Inflammatory macrophage (primary cell): ENCODE results near the gene ETFB.

ENCODE experiments used
- DNase-seq, 2 donors: peaks; one replicate each; pipeline ENCODE4 v3.0.0-alpha.2; 2020 to 2022

Gene ETFB

DNA sequence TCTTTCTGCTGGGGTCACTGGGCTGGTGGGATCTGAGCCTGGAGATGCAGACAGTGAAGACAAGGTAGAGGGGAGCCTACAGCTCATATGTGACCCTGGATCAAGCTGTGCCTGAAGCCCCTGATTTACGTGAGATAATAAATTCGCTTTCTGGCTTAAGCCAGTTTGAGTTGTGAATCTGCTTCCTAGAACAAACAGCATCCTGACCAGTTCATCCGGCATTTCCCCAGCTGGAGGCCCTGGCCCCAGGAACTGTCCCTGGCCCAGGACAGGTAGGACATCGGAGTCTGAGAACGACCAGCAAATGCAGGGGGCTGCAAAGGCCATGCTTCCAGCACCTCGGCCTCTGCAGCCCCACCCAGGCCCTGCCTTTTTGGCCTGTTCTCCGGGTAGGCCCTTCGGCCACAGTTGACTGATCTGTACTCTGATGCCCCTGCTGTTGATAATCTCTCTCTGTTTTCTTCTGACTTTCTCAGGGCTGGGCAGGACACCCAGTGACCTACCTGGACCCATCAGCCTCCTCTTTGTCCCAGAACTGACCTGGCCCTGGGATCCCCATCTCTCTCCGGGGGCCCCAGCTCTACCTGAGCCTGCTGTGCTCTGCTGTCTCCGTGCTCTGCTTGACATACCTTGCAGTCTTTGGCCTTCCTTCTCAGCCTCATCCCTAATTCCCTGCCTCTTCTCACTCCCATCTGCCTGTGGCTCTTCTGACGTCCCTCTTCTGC lies 14.8 kb downstream of the ETFB start:
- DNase-seq: no peak

DNA sequence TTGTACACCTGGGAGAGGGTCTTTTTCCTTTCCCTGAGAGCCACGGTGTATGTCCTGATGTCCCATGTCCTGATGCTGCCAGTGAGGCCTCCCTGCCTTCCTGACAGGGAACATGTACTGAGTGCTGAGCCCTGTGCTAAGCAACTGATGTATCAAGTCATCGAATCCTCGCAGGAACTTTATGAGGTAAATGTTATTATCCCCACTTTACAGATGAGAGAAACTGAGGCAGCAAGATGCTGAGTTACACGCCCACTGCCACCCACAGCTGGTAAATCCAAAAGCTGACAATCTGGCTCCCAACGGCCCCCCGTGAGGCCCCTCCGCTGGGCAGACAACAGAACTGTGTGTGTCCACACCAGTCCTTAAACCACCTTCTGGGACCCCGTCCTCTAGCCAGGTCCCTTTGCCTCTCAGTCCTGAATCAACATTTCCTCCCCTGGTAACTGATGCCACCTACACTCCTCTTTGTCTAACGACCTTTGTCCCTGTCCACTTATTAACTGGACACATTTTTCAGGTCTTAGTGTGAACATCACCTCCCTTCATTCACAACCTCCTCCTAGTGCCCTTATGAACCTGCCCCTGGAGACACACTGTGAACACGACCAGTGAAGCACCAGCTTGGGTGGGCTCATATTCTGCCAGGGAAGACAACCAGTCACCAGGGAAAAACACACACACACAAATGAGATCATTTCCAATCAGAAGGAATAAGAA lies 18.8 kb downstream of the ETFB start:
- no peak for DNase-seq

DNA sequence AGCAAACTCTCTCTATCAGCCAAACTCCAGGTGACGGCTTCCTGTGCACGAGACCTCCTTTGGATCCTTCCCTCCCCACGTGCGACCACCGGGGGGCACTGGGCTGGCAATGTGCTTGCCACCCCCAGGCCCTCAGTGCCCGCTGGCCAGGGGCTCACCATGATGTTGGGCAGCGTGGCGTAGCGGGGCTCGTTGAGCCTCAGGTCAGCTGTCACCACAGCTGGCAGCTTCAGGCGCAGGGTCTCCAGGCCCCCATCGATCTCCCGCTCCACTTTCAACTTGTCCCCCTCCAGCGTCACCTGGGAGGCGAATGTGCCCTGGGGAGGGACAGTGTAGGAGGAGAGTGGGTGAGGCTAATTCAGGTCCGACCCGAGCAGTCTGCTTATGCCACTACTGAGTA lies 19.4 kb downstream of the ETFB start:
- DNase-seq: no peak

DNA sequence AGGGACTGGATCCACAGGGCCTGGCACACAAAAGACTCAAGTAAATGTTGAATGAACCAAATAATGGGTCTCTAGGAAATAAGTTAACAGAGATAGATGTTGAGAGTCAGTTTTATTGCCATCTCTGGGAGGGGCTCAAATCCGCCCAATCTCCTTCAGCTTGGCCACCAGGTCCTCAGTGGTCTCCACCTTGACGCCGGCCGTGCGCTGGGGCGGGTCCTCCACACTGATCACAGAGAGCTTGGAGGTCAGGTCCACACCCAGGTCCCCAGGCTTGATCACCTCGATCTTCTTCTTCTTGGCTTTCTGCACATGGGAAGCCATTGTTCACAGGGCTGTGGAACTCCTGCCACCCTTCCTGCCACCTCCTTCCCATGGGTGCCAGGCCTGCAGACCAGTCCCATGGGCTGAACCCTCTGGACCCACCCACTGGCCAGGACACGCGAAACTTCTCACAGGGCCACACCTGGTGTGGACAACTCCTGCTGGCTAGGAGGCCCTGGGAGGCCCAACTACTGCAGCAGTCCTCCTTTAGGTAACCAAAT lies 21.0 kb downstream of the ETFB start:
- no peak for DNase-seq

DNA sequence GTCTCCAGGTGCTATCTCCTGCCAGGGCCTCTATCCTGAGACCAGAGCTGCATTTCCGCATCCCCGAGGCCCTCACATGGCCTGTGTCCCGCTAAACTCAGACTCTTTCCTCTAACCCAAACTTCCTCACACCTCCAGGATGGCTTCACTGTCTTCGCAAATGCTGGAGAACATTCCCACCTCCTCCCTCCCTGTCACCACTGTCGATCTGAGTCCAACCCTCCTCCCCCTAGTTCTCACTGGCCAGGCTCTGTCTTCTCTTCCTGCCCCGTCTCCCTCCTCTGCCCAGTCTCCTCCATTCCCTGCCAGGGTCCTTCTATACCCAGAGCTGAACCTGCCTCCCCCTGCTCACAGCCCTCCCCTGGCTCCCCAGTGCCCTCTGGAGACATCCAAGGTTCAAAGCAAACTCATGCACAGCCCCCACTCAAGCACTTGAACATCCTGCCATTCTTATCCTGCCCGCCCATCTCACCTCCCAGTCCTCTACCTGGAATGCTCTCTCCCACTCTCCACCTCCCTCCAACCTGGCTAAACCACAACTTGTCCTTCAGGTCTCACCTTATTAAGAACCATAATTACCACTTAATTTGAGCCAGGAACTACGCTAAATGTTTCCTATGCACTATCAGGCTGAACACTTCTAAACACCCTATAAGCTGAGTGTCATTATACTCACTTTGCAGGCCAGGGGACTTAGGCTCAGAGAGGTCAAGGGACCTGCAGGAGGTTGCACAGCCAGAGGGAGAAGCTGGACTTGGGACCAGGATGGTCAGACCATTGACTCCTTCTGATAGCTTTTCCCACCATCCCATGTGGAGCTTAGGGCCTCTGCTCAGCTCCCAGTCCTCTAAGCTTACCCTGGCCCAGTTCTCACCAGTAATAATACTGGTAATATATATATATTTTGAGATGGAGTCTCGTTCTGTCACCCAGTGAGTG lies 23.3 kb downstream of the ETFB start:
- no peak for DNase-seq

DNA sequence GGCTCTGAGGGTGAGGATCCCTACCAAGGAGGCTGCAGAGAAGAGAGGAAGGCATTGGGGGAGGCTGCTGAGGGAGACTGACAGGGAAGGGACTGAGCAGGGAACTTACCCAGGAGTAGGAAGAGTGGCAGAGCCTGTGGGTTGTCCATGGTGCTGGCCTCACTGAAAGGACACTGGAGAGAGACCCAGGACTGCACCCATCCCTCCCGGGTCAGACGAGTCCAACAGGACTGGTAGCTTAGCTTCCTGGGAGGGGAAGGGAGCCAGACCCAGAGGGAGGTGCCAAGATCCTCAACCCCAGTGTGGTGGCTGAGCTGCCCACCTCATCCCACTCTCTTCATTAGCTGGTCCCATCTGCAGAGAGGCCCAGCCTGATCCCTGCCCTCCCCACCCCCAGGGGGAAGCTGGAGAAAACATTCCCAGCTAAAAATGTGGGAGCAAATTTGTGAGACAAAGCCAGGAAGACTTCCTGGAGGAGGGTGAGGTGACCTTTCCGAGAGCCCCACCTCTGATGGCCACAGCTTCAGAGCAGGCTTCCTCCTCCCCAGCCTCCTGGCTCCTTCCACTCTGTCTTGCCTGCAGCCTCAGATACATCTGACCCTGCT lies 24.1 kb downstream of the ETFB start, which contains the start of gene VSIG10L:
Gene VSIG10L, minus strand, starts transcription at position 164 of the 605 bp plus-strand sequence. Its CDS starts 15 bp downstream, at position 149.
- DNase-seq: no peak

DNA sequence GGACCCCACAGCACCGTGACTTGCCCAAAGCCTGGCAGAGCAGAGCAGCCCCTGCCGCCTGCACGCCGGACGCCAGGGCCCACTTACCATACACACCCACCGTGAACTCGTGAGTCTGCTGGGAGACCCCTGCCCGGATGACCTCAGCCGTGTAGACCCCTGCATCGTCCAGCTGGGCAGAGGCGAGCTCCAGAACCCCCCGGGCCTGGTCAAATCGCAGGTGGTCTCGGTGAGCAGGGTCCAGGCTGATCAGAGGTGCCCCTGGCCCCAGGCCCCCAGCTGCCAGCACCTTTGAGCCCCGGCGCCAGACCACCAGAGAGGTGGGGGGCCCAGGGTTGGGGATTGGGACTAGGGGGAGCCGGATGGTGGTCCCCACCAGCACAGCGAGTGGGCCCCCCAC lies 25.1 kb downstream of the ETFB start:
- no peak for DNase-seq

DNA sequence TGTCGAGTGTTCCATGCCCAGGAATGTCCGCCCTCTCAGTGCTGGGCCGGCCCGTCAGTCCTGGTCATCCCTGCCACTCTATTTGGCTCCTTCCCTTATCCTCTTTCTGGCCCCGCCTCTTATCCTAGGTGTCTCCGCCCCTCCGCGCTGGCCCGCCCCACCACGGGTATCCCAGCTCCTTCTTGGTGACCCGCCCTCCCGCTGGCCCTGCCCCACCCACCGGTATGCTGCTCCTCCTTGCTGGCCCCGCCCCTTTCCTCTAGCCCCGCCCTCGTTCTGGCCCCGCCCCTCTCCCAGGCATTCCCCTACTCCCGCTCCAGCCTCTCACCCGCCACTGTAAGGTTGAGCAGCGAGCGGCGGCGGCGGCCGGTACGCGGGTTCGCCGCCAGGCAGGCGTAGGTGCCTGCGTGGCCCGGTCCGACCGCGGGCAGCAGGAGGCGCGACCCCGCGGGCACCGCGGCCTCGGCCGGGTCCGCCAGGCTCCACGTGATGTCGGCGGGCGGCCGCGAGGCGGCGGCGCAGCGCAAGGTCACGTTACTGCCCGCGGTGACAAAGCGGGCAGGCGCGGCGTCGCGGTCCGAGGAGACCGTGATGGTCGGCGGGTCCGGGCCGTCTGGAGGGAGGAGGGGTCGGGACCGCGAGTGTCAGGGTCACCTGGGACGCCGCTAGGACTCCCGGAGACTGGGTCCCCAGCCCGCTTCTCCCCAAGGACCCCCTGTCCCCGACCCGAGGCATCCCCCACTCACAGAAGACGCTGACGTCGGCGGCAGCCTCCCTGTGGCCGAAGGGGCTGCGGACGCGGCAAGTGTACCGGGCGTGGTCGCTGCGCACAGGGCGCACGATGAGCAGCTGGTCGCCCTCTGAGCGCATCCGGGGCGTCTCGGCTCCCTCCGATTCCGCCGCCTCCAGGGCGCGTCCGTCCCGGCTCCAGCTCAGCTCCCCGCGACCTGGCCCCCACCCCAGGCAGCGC lies 26.2 kb downstream of the ETFB start:
- DNase-seq: peak; percentile 98

DNA sequence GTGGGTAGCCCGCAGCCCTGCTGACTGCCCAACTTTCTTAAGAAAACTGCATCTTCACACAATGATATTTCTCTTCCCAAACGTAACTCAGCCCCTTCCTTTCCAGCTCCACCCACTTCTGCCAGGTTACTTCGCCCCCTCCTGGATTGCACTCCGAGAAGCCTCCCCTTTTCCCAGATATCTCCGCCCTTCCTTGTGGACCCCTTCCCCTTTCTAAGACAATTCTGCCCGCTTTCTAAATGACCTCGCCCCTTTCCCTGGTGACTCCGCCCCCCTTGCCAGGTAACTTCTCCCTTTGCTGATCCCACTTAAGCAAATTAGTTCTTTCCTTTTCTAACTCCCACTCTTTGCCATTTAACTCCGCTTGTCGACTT lies 26.9 kb downstream of the ETFB start:
- no peak for DNase-seq

DNA sequence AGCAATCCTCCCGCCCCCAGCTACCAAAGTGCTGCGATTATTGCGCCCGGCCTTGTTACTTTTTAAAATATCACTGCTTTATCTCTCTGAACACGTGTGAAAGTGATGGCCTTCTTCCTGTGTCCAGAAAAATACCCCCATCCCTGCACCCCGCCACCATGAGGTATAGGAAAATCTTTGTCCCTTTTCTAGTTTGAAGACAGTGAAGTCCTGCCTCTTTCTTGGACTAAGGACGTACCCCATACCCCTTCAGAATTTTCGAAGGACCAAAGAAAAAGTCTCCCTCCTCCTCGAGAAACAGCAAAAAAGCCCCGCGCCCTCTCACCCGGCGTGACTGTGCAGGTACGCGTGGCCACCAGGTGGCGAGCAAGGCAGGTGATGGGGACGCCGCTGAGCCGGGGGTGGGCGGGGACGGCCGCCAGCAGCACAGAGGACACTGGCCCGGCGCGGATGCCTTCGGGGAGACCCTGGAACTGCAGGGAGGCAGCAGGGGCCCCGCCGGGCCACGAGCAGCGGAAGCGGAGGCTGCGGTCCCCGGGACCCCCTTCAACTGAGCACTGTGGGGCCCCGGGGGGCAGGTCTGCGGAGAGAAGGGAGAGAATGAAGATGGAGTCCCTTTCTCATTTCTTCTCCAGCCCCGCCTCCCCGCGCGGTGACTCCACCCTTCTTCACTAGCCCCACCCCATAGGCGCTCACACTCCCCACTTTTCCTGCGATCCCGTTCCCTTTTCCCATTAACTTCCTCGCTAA lies 27.4 kb downstream of the ETFB start:
- DNase-seq: peak; percentile 59 to 70

DNA sequence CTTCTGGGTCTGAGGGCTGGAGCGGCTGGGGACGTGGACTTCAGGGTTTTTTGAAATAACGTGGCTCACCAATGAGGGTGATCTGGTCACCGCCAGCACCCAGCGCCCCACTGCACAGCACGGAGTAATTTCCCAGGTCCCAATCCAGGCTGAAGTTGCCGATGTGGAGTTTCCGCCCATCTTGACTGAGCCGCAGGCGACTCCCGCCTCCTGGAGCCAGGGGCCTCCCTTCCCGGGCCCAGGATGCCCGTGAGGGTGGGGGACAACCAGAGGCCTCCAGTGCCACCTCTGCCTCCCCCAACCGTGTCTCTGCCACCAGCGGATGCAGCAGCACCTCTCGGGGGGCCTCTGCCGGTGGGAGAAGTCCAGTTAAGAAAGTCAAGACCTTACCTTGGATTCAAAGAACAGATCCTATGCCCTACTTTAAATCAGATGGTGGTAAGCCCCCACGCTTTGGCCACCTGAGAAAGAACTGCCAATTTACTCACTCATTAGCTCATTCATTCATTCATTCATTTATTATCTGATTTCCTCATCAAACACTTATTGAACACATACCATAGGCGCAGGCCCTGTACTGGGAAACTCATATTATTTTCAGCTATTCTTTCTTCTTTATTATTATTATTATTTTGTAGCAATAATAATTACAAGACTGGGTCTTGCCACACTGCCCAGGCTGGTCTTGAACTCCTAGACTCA lies 28.2 kb downstream of the ETFB start:
- no peak for DNase-seq

DNA sequence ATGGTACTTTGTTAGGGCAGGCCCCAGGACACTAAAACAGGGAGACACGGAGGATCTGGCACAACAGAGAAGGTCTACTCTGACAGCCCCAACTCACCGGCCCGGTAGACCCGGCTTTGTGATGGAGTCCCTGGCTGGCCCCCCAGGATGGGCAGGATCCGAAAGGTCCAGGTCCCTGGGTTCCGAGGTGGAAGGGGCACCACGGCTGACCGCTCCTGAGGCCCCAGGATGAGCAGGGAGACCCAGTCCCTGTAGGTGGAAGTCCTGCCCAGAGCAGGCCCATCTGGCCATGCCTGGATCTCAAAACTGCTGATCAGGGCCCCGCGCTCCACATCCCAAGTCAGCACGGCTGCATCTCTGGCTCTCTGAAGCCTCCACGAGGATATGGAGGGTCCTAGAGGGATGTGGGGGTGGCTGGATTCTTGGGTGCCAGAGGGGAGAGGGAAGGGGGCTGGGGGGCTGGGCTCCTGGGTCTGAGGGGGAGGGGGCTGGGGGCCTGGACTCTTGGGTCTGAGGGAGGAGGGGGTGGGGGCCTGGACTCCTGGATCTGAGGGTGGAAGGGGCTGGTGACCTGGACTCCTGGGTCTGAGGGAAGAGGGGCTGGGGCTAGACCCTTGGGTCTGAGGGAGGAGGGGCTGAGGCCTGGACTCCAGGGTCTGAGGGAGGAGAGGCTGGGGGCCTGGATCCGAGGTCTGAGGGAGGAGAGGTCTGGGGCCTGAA lies 28.9 kb downstream of the ETFB start:
- no peak for DNase-seq

DNA sequence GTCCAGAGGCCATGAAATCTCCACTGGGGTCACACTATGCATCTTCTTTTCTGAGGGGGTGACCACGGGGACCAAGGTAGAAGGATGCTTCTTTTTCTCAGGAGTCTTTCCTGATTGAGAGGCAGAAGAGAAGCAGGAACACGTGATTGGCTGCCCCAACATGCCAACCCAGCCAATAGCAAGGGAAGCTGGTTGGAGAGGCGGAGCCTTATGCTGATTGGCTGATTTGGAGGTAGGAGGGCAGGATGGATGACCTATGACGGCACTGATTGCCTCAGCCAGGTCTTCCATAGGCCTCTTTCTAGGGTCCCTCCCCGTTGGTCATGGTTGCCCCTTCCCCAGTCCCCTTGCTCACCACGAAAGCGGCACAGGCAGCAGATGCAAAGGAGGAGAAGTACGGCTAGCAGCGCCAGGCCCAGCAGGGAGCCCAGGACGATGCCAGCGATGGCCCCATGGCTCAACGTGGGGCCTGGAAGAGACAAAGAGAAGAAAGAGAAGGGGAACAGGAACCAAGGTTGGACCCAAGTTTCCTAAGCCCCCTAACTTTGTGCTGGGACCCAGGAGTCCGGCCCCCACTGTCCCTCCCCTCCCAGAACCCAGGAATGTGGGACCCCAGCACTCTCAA lies 32.2 kb downstream of the ETFB start:
- DNase-seq: no peak

DNA sequence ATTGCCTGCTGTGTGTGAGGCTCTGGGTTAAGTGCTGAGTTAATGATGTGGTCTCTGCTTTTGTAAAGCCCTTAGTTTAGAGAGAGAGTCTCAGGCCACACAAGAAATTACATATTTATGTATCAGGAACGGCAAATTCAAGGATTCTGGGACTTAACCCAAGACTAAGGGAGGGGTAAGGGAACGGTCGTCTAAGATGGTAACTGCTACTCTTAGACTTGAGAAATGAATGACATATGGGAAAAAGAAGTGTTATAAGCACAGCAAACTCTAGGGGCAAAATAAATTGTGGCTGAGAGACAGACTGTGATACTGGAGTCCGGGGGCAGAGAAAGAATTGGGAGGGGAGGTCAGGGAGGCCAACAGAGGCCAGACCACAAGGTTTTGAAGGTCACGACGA lies 34.5 kb downstream of the ETFB start:
- DNase-seq: no peak

DNA sequence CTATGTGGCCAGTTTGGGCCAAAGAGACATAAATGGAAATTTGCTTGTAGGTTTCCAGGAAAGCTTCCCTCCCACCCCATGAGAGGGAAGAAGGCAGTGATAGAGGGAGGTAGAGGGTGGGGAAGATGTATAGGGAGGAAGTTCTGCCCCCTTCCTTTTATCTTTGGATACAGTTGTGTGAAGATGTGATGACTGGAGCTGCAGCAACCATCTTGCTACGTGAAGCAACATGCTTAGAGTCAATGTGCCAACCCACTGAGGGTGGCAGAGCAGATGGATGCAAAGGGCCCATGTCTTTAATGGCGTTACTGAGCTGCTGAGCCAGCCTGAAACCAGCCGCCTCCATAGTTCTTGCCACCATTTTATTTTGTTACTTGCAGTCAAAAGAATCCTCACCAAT lies 35.0 kb downstream of the ETFB start:
- no peak for DNase-seq

DNA sequence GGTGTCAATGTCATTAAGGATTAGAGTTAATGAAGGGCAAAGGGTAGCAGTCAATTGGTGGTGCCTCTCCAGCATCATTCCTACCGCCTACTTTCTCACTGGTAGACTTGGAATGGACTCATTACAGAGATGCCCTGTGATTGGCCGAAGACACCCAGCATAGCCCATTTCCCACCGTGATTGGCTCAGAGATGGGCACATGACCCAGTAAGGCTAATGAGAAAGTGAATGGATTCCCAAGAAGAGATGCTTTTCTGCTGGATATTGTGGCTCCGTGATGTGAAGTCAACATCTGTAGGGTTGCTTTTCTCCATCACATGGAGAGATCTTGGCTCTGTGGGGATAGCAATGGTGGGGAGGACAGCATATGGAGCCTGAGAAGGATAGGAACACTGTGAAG lies 35.8 kb downstream of the ETFB start:
- no peak for DNase-seq

DNA sequence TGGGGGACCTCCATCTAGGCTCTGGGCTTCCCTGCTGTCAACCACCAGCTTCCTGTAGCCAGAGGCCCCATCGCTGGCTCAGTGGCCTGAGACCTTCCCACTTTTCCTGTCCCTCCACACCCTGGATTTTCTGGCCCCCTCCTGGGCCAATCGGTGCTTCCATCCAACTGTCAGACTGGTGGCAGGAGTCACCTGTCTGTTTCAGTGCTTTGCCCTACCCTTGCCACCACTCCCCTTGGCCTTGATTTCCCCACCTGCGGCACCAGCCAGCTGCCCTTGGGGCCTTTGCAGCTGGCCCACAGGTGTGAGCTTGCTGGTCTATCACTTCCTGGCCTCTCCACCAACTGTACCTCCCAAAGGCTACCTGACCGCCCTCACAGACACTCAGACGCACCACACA lies 36.8 kb downstream of the ETFB start:
- no peak for DNase-seq
